GM18861 (cell line): ENCODE measurements around the gene SPIRE1.
"Not testable (repeated sequence)": the region's sequence is repeated elsewhere in the genome, so short reads cannot be mapped to it uniquely, and the experiment has no call there.

Source experiments
- ATAC-seq: cut with Tn5 transposase; IDR thresholded peaks from one replicate; pipeline ENCODE4 v1.9.1; 2021; ENCODE audit not compliant: unreplicated experiment

Gene SPIRE1

DNA sequence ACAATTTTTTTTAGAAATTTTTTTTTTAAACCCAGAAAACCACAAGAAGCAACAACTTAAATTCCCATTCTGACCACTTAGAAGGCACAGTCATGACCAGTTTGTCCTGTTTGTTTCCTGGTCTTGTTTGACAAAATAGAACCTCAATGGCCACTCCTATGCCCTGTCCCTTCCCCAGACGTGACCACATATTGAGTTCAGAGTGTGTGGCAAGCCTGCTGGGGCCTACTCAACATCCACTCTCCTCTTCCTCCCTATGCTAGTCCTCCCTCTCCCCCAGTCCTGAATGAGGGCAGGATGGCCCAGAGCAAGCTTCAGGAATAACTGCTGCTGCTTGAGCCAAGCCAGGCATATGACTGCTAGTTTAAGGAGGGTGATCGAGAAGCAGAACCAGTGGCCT, 160.6 kb downstream of the SPIRE1 start:
- no peak for ATAC-seq

GRCh38 chr18:12492907-12493306, 165.0 kb downstream of the SPIRE1 start:
- ATAC-seq, result no peak

DNA sequence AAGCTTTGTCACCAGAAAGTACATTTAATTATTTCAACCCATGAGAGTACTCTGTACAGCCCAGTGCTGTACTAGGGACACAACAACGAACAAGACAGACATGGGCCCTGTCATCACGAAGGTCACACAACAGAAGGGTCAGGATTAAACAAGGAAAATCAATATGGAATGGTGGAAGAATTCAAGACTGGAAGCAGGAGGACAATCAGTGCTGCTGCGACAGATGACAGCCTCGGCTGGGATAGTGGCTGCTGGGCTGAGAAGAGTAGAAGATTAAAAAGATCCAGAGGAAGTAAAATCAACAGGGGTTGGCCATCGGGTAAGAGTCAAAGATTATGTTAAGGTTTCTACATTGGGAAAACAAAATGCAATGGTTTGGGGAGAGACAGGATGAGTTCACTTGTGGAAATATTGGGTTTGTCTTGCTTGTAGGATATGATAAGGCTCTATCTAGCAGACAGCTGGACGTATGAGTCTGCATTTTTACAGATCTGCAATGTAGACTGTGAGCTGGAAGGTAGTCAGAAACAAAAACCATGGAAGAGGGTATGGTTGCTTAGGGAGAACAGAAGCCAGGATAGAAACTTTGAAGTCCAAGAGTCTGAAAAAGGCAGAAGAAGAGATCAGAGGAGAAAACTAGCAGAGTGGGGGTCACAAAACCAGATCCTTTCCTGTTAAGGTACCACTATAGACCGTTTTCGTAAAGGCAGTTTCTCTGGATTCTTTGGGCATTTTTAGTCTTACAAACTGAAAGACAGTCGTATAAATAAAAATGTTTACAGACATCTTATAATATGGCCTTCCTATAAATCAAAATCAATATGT, 166.1 kb downstream of the SPIRE1 start:
- no peak for ATAC-seq

DNA sequence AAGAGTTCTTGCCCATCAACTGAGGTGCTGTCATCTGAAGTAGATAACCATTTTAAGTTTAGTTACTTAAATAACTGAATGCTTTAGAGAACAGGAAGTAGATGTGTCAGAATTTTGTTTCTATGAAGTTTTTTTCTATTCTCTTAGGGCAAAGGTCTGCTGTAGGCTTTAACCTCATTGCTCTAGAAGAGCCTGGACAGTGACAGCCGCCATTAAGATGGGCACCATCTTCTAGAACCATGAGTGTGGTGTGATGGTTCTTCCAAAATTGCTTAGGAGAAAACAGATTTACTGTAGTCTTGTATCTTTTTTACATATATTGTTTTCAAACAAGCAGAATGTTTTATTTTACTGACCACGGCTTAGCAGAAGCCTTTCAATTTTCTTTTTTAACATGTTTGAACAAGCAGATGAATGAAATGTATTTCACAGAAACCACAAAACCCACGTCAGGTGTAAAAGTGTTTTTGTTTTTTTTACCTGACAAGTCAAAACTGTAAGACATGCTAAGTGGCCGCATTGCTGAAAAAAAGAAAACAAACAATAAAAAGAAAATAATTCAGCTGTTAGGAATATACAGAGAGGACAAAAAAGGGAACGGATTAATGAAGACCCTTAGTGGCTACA, 172.3 kb downstream of the SPIRE1 start:
- ATAC-seq, result no peak

- ATAC-seq, result not testable (repeated sequence)
Observed at GRCh38 chr18:12481915-12482314, 176.0 kb downstream of the SPIRE1 start.

GRCh38 chr18:12479982-12480381, 177.9 kb downstream of the SPIRE1 start:
- ATAC-seq, result no peak

DNA sequence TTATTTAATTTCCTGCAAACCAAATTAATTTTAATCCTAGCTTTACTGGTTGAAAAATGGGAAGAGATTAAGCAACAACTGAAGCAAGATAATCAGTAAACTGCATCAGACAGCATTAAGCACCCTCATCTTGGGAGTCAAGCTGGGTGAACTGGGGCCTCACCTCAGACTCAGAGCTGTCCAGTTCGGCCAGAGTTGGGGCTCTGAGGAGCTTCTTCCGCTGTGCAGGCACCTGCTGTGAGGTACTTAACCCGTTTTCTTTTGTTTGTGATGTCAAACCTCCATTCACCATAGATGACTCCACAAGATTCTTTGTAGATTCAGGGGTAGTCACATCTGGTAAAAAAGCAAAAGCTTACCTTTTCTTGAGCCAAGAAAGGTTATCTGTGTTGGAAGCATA, 178.4 kb downstream of the SPIRE1 start:
- no peak for ATAC-seq

DNA sequence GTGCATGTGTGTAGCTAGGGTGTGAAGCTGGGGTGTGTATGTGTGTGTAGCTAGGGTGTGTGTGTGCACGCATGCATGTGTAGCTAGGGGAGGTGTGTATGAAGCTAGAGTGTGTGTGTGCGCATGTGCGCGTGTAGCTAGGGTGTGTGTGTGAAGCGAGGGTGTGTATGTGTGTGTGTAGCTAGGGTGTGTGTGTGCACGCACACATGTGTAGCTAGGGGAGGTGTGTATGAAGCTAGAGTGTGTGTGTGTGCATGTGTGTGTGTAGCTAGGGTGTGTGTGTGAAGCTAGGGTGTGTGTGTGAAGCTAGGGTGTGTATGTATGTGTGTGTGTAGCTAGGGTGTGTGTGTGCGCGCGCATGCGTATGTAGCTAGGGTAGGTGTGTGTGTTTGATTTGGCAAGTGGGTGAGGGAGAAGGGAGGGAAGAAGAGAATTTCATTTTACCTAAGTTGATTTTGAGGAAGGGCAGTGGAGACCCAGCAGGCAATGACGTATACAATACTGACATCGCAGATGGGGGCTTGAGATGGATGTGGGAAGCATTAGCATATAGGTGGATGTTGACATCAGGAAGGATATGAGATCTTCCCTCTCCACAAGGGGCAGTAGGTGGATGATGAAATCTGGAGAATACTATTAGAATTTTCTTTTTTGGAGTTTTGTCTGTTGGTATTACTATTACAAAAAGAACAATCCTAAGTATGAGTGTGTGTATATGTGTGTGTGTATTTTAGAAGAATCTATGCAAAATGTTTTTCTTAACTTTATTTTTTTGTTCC, 179.4 kb downstream of the SPIRE1 start:
- ATAC-seq, result no peak

GRCh38 chr18:12477606-12478005, 180.3 kb downstream of the SPIRE1 start:
- no peak for ATAC-seq

GRCh38 chr18:12476955-12477354, 181.0 kb downstream of the SPIRE1 start:
- ATAC-seq, result no peak

DNA sequence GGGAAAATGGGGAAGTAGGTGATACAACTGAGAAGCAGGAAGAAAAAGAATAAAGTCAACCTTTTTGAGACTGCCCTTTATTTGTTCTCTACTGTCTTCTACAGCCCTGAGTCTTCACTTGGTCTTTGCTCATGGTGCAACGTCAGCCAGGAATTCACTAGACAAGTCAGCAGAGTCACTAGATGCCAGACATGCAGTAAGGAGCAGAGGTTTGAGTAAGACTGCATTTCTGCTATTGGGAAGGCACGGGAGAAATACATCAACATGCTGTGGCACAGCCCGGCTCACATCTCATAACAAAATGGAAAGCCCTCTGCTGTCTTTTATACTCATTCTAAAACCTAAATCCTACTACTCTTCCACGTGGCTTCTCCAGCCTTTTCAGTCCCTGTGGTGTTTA, 183.0 kb downstream of the SPIRE1 start:
- no peak for ATAC-seq

- no peak for ATAC-seq
Observed at GRCh38 chr18:12474146-12474545, 183.8 kb downstream of the SPIRE1 start.

DNA sequence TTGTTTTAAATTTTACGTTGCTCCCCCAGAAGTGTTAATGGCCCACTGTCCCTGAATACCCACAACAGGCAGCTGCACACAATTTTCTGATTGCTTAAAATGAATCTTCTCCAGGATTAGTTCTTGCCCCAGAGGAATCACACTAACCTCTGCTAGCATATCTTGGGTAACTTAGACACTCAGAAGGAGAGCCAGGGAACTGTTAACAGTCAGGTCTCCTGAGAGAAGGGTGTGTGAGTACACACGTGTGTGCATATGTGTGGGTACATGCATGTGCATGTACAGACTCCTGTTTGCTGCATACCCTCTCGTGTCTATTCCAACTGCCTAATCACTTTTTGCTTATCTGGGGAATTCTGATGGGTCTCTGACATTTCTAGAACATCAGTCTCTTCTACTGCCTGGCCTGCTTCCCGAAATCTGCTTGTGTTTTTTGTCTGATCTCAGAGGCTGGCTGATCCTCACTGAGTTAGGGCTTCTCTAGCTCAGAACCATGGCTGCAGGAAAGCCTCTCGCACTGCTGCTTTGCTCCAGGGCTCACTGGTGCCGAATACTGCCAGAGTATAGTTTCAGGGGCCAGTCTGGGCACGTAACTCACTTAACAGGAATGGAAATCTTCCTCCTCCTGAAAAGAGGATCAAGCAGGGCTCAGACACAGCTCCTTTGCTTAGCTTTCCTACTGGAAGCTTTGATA, 187.4 kb downstream of the SPIRE1 start:
- ATAC-seq, result no peak

- ATAC-seq, result no peak
Observed at GRCh38 chr18:12468445-12468844, 189.5 kb downstream of the SPIRE1 start.

- ATAC-seq, result no peak
Observed at GRCh38 chr18:12464731-12465130, 193.2 kb downstream of the SPIRE1 start.

GRCh38 chr18:12463191-12463590, 194.7 kb downstream of the SPIRE1 start:
- ATAC-seq, result no peak

- ATAC-seq, result no peak
Observed at GRCh38 chr18:12462242-12462641, 195.7 kb downstream of the SPIRE1 start.

DNA sequence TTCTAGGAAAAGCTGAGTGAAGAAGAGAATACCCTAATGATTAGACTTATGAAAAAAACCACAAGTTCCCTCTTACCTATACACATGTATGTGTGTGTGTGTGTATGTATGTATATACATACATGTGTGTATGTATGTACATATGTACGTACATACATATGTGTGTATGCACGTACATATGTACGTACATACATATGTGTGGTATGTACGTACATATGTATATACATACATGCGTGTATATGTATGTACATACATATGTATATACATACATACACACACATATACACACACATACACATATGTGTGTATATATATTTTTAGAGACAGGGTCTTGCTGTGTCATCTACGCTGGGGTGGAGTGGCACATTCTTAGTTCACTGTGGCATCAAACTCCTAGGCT, 196.6 kb downstream of the SPIRE1 start:
- no peak for ATAC-seq

DNA sequence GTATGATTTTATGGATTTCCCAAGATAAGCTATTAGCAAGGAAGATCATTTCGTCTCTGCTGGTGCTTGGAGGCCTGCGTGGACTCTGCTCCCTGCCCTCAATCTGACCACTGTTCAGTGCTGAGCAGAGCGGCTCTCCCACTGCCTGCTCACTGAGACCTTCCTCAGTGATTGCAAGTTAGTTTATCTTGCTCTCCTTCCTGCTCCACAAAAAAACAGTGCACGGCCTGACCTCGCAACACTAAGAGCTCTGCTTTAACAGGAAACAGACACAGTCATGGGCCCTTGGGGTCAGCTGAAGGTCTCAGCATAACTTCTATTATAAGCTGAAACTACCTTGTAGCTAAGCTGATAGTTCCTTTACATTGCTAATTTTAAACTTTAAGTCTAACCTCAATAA, 197.0 kb downstream of the SPIRE1 start:
- ATAC-seq, result no peak

- ATAC-seq, result no peak
Observed at GRCh38 chr18:12458771-12459170, 199.1 kb downstream of the SPIRE1 start.

GRCh38 chr18:12456441-12456840, 201.5 kb downstream of the SPIRE1 start:
- no peak for ATAC-seq
